Fibroblast of skin of back (primary cell): ENCODE measurements around the gene KHDC3L. TPM values are rescaled to one million over a fixed set of nuclear protein-coding genes. Genes with fewer than 3 reads are reported as not detected.

Experiments used
- DNase-seq: peaks from one replicate; pipeline ENCODE4 v3.0.0-alpha.2; 2013
- polyA plus RNA-seq, 2 experiments: library from polyadenylated mRNA; unstranded; fragments of 120-200 nt; gene quantifications; one replicate each; pipeline ENCODE4 v1.2.1, GENCODE V29; 2013; ENCODE audit not compliant: insufficient read length in 2 of 2

KHDC3L gene
- not detected for polyA plus RNA-seq (2013, experiment 1 of 2; ENCODE audit: insufficient read length)
- polyA plus RNA-seq (2013, experiment 2 of 2; ENCODE audit: insufficient read length) = not detected

- no peak for DNase-seq
Measured at GRCh38 chr6:73362358-73362757, at the start of gene KHDC3L. Gene KHDC3L, plus strand, starts transcription at chr6:73362658. Its CDS starts 72 bp downstream, at chr6:73362730.

GRCh38 chr6:73314577-73315492, 47.6 kb upstream of the KHDC3L start:
- DNase-seq = no peak

- DNase-seq = no peak
Measured at GRCh38 chr6:73323323-73323722, 39.1 kb upstream of the KHDC3L start.

DNA sequence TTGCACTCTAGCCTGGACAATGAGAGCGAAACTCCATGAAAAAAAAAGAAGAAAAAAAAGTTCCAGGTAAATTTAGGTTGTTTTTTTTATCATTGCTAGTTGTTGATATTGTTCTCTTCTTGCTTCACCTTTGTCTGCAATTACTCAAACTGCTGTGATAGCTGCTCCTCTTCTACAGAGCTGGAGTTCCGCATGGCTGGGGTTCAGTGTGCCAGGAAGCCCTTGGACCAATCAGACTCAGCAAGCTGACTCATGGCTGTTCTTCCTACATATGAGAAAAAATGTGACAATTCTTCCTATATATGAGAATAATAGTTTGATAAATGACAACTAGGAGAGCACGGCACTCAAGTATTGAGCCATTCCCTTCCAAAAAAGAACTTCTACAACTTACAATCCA, 36.8 kb upstream of the KHDC3L start:
- DNase-seq = no peak

DNA sequence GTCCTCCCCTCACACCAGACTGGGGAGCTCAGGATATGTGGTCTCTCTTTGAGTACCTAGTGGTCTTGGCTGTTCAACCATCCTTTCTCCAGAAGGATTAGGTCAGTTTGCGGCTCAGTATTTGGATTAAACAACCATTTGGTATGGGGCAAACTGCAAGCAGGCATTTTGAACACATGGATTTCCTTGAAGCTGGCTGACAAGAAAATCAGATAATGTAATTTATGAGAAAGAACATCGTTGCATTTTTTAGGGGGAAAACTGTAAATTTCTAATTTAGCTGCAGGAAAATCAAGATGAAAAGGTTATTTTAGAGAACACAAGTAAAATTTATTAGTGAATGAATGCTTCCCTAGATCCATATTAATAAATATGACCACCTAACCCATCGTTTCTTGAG, 33.7 kb upstream of the KHDC3L start:
- no peak for DNase-seq

DNA sequence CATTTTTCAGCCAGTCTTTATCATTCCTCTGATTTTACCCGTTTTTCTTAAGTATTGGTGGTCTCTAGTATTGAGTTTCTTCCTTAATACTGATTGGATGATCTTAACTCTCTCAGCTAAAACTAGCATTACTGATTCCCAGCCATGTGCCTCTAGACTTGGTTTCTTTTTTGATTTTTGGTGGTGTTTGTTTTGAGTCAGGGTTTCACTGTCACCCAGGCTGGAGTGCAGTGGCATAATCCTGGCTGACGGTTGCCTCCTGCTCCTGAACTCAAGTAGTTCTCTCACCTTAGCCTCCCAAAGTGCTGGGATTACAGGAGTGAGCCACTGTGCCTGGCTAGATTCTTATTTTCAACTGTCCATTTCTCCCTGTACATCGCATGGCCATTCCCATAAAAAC, 33.3 kb upstream of the KHDC3L start:
- DNase-seq = no peak

DNA sequence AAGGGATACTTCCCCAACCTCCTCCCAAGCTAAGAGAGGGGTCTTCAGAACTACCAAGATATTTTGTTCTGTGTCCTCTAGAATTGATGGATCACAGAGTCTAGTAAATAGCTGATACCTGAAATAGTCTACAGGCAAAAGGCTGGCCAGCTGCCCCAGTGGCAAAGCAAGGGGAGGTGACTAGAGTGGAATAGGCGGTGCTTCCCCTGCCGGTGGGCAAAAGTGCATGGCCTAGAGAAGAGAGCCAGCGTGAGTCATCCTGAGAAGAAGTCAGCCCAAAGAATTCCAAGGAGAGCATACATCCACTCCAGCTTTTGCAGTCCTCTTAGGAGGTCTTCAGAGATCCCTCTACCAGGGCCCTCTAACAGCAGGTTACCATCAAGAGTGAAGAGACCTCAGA, 23.1 kb upstream of the KHDC3L start:
- peak; percentile 7 for DNase-seq

DNA sequence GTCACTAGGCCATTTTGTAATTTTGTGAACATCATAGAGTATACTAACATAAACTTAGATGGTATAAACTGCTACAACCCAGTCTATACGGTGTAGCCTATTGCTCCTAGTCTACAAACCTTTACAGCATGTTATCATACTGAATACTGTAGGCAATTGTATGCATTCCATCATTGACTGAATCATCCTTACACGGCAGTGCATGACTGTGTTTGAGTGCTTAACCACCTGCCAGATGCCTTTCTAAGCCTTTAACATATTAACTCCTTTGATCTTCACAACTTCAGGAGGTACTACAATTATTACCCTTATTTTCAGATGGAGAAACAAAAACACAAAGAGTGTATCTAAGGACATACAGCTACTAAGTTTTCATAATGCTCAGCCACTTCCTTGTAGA, 22.4 kb upstream of the KHDC3L start:
- DNase-seq = no peak

DNA sequence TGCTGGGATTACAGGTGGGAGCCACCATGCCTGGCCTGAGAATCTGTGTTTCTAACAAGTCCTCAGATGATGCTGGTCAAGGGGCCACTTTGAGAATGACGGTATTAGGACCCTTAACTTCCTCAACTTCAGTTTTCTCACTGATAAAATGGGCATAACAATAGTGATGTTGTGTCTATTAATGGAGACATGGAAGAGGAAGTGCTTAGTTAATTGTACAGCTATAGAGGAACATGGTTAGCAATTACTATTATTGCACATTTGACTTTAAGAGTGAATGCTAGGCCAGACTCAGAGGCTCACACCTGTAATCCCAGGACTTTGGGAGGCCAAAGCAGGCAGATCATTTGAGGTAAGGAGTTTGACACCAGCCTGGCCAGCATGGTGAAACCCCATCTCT, 21.1 kb upstream of the KHDC3L start:
- DNase-seq = no peak

DNA sequence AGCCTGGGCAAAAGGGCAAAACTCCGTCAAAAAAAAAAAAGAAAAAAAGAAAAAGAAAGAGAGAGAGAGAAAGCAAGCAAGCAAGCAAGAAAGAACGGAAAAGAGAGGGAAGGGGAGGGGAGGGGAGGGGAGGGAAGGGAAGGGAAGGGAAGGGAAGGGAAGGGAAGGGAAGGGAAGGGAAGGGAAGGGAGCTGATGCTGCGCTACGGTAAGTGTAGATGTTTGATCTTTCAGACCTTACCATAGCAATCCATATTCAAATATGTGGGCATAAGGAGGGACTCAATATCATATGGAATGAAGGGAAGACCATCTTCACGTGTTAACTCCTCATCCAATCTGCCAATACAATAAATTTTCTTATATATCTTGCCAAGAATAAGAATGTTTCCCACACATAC, 20.3 kb upstream of the KHDC3L start:
- no peak for DNase-seq

DNA sequence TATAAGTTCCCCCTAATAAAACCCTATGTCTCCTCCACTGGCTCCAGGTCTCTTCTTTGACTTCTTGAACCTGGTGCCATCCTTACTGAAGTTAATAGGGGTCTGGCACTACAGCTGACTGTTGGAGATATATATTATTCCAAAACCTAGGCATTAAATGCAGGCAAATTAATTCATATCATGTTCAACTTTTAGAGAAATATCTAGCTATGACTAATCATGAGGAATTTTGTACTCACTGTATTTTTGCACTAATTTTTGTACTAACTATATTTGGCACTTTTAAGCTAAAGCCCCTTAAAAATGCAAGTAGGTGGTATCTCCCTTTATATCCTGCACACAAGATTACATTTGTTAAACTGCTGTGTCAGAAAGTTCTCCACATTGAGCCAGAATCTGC, 19.3 kb upstream of the KHDC3L start:
- DNase-seq = no peak

GRCh38 chr6:73348550-73349204, 13.8 kb upstream of the KHDC3L start:
- DNase-seq = no peak

- DNase-seq = no peak
Measured at GRCh38 chr6:73349311-73349710, 13.1 kb upstream of the KHDC3L start.

DNA sequence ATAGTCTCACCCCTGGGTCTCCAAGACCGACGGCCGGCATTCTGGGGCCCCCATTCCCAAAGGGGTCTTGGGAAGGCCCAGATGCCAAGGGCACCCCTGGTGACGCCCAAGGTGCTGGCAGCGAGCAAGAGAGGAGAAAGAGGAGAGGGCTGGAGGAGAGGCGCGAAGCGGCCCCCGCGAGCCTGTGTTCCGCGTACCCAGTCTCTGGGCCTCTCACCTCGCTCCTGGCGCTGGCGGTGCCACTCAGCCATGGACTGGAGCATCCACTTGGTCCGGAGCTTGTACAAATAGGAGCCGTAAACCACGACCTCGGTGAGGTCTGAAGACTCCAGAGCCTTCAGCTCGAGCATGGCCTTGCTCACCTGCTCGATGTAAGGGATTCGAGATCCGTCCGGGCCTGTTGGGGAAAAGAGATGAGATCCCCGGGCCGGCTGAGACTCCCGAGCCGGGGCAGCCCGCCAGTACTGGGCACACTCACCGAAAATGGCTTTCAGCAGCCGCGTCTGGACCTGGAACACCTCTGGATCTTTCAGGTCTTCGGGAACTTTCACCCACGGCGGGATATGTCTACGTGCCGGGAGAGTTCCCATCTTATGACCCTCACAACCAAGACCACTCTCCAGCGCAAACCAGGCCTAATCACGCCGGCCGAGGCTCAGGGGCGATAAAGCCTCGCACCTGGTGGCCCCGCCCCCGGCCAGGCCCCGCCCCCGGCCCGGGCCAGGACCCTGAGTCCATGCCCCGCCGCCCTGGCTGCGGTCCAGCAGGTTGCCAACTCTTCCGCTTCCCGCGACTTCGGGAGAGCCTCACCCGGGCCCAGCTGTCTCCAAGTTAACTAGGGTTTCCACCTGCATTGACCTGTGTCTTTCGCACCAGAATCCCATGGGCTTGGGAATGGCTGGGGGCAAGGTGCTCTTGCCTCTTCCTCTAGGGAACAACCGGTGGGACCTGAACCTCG, 8.5 kb upstream of the KHDC3L start, which contains the start of gene DPPA5:
TSS of gene DPPA5 (minus strand) at position 641 of the 958 bp plus-strand sequence. CDS start at position 590, 51 bp downstream.
- DNase-seq = no peak

DNA sequence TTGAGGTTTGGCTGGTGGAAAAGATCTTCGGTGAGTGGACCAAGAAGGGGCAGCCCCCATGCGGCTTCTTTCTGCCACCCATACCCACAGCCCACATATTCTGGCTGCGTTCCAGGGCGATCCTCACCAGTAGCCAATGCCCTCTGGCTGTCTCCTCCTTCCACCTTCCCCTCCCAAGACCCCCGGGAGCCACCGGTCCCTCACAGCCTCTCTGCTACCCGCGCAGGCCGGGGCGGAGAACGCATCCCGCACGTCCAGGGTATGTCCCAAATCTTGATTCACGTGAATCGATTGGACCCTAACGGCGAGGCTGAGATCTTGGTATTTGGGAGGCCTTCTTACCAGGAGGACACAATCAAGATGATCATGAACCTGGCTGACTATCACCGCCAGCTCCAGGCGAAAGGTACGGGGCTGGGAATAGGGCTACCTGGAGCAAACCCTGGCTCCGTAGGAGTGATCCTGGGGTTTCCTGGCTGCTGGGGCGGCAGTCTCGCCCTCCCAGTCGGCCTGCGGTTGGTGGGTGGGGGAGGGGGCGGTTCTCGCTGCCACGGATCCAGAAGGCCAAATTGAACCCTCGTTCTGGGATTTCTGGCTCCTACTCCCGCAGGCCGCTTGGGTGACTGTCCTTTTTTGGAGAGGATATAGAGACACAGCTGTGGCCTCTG, 545 bp downstream of the KHDC3L start:
- no peak for DNase-seq

DNA sequence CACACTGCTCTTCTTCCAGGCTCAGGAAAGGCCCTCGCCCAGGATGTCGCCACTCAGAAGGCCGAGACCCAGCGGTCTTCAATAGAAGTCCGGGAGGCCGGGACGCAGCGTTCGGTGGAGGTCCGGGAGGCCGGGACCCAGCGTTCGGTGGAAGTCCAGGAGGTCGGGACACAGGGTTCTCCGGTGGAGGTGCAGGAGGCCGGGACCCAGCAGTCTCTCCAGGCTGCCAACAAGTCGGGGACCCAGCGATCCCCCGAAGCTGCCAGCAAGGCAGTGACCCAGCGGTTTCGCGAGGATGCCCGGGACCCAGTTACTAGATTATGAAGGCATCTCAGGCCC, 1.0 kb downstream of the KHDC3L start:
- DNase-seq = no peak

GRCh38 chr6:73364121-73364520, 1.7 kb downstream of the KHDC3L start:
- DNase-seq = no peak

- no peak for DNase-seq
Measured at GRCh38 chr6:73364549-73364948, 2.1 kb downstream of the KHDC3L start.

GRCh38 chr6:73367761-73368355, 5.4 kb downstream of the KHDC3L start:
- DNase-seq = no peak

DNA sequence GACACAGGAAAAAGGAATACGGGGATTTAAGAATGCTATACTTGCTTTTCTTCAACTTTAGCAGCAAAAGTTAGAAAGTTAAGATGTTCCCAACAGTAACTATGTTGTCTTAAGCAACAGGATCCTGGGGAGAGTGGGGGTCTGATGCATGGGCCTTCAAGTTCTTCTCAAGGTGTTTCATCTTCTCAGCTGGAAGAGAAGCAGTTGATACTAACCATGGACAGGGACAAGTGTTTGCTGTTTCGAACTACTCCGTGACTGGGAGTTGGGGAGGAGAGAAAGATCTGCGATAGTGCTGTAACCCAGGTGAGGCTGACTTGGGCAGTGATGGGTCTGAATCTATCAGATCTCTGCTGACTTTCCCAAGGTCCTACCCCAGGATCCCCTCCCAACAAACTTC, 6.2 kb downstream of the KHDC3L start:
- no peak for DNase-seq

DNA sequence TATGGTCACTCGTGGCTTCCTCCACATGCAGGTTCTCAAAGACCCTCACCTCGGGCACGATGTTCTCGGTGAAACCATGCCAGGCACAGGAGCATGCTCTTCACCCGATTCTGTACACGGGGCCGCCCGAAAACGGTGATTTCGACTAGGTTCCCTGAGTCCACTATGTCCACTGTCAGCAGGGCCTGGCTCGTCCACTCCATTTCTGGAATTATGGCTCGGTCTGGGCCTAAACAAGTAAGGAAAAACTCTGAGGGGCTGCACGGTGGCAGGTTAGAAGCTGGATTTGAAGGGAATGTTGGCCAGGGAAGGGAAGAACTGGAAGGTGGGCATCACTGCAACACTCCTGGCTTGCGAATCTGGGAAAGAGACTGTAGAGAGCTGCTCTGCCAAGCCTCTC, 6.7 kb downstream of the KHDC3L start:
- DNase-seq = no peak

DNA sequence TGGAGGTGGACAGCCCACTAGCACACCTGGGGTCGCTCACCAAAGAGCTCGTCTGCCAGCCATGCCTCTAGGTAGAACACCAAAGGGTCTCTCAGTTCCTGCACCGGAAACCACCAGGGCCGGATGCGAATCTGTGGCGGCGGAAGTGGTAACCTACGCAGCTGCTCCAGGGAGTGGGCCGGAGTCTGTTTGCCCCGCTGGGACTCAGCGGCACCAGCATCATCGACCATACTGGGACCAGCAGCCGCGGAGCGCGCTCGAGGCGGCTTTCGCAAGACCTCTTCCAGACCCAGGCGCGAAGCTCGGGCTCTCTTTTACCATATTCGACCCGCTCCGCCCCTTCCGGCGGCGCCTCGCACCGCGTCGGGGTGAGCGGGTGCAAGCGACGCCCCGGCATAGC, 7.1 kb downstream of the KHDC3L start, which contains the start of gene OOEP:
TSS of gene OOEP (minus strand) at position 335 of the 400 bp plus-strand sequence. CDS start at position 230, 105 bp downstream.
- no peak for DNase-seq
